Right lobe of liver (tissue), 6 donors: ENCODE results near the gene LMLN. TPM values are rescaled to one million over a fixed set of nuclear protein-coding genes. Genes with fewer than 3 reads are reported as not detected.

Experiments used
- ATAC-seq, 4 donors: fragments of 200-7000 bp; cut with Tn5 transposase; one replicate each; pipeline ENCODE4 v1.9.1; 2020; ENCODE audit warnings: mild to moderate bottlenecking in 4 of 4, moderate library complexity in 4 of 4
- DNase-seq, 3 donors: peaks; one replicate each; pipeline ENCODE4 v3.0.0-alpha.2; 2020
- H3K27ac ChIP-seq, 3 donors: fragments of 200-600 bp; one replicate each; pipeline ENCODE4 v1.8.0; 2022
- H3K27me3 ChIP-seq, 2 donors: fragments of 200-600 bp; one replicate each; pipeline ENCODE4 v1.8.0; 2022
- H3K36me3 ChIP-seq, 4 donors: fragments of 200-600 bp; sonication (generic) in 1 of 4; one replicate each; pipeline versions ENCODE4 v1.5.1 to v1.8.0; 2017 to 2022; ENCODE audit warnings: control low read depth in 1 of 4
- H3K4me1 ChIP-seq, 4 donors: fragments of 200-600 bp; sonication (generic) in 1 of 4; one replicate each; pipeline versions ENCODE4 v1.5.1 to v1.8.0; 2017 to 2022; ENCODE audit warnings: control low read depth in 1 of 4
- H3K4me3 ChIP-seq, 3 donors: fragments of 200-600 bp; one replicate each; pipeline ENCODE4 v1.8.0; 2022
- H3K9me3 ChIP-seq, 4 donors: fragments of 200-600 bp; sonication (generic) in 1 of 4; one replicate each; pipeline versions ENCODE4 v1.5.1 to v1.8.0; 2017 to 2022; ENCODE audit warnings: control low read depth in 1 of 4
- CTCF ChIP-seq, 4 donors: fragments of 200-600 bp in 3 of 4; fragments of 450-650 bp in 1 of 4; IDR thresholded peaks; one replicate each; pipeline versions ENCODE4 v1.5.1 to v1.8.0; 2016 to 2022; ENCODE audit warnings: antibody characterized with exemption in 4 of 4, mild to moderate bottlenecking in 2 of 4
- POLR2A ChIP-seq: fragments of 450-650 bp; IDR thresholded peaks from one replicate; pipeline ENCODE4 v1.6.1; 2017; ENCODE audit warnings: antibody characterized with exemption, mild to moderate bottlenecking
- whole genome bisulfite sequencing: methylation state at CpG from one replicate; pipeline ENCODE4 v1.1.6; 2018; ENCODE audit warnings: low coverage, low lambda C conversion rate; ENCODE audit not compliant: insufficient coverage; ENCODE audit errors: missing lambda C conversion rate; 5-methylcytosine and 5-hydroxymethylcytosine counted together
- intact Hi-C, 2 donors: fragments of 100-400 bp; cut with DNase I; formaldehyde crosslinking; loops; one replicate each; pipeline versions ENCODE4 v1.11.2 to v1.14.1; 2022
- total RNA-seq, 6 experiments: library from RNA; depleted of rRNA in 2 of 6; stranded (reverse); fragments of >200 nt in 2 of 6; fragmentation: NEBNext Ultra II Directional in 3 of 6; extraction: Animal tissue kit (Norgen Biotek cat#: 25700) in 3 of 6; gene quantifications; one replicate each; pipeline versions ENCODE4 v1.1.0 to v1.2.4, GENCODE V29; 2016 to 2023
- donor health status: DM: no; HTN: yes; CAD: no.
- donor health status: DM: no; HTN: no; CAD: no.
- donor health status: DM: no; HTN: no; CAD: no.
- donor health status: DM: no; HTN: yes; CAD: no.
- donor health status: DM: no; HTN: yes; CAD: no.

LMLN gene
- total RNA-seq, 6 experiments from 2014 or later = 1.5 to 3.2 (median 2.4) TPM

DNA sequence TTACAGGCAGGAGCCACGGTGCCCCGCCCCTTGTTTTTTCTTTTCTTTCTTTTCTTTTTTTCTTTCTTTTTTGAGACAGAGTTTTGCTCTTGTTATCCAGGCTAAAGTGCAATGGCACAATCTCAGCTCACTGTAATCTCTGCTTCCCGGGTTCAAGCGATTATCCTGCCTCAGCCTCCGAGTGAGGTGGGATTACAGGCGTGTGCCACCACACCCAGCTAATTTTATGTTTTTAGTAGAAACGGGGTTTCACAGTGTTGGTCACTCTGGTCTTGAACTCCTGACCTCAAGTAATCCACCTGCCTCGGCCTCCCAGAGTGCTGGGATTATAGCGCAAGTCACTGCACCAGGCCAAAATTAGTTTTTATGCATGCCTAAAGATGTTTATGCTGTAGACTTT, 7.6 kb upstream of the LMLN start:
- Histone ChIP-seq H3K4me3 (no peak overlapping the region), H3K4me1 (peaks cover 0 to 24% (median 6%) of the 10 kb centered on the region in 4 donors), H3K27me3 (no peaks in the 10 kb centered on the region), H3K9me3 (no peaks in the 10 kb centered on the region), H3K36me3 (peaks cover 6 to 55% (median 29%) of the 10 kb centered on the region in 4 donors), H3K27ac (no peak overlapping the region)
- TF ChIP-seq CTCF (IDR thresholded peaks at IDR 0.05) (no peak), POLR2A (no peak)
- DNase-seq (no peak), ATAC-seq (no peak)
- intact Hi-C loops = no loop called here
- 86% methylated on average over 9 of the region's 9 CpGs for WGBS

DNA sequence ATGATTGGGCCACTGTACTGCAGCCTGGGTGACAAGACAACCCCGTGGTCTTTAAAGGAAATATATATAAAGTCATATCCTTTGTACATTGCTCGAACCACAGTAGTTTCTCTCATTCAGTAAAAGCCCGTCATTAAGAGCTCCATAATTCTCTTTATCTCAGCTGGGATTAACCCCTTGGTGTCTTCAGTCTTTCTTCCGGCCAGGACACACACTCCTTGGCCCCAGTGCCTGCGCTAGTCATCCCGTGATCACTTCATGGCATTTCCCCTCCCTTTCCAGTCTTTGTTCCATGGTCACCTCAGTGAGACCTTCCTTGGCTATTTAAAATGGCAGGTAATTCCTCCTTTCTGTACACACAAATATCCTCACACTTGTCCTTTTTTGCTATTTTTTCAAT, 6.7 kb upstream of the LMLN start:
- intact Hi-C loops = no loop called here
- 59% methylated on average over 6 of the region's 6 CpGs for WGBS
- H3K36me3 ChIP-seq = peaks cover 6 to 55% (median 29%) of the 10 kb centered on the region in 4 donors

GRCh38 chr3:197953881-197954280, 6.1 kb upstream of the LMLN start:
- DNase-seq (no peak), ATAC-seq (no peak)
- 75% methylated on average over 7 of the region's 7 CpGs for WGBS
- no peak overlapping the region for H3K4me3 ChIP-seq
- H3K27me3 ChIP-seq = no peaks in the 10 kb centered on the region
- H3K36me3 ChIP-seq = peaks cover 6 to 55% (median 29%) of the 10 kb centered on the region in 4 donors
- TF ChIP-seq POLR2A (no peak), CTCF (IDR thresholded peaks at IDR 0.05) (no peak)
- peaks cover 0 to 30% (median 6%) of the 10 kb centered on the region in 4 donors for H3K4me1 ChIP-seq
- H3K27ac ChIP-seq = no peak overlapping the region
- no peaks in the 10 kb centered on the region for H3K9me3 ChIP-seq
- intact Hi-C loops = no loop called here

More for the DNA sequence above, 6.7 kb upstream of the LMLN start:
- H3K27ac ChIP-seq = no peak overlapping the region
- ATAC-seq = no peak
- no peak for DNase-seq
- H3K9me3 ChIP-seq = no peaks in the 10 kb centered on the region
- peaks cover 0 to 30% (median 6%) of the 10 kb centered on the region in 4 donors for H3K4me1 ChIP-seq
- TF ChIP-seq POLR2A (no peak), CTCF (IDR thresholded peaks at IDR 0.05) (no peak)
- no peak overlapping the region for H3K4me3 ChIP-seq
- no peaks in the 10 kb centered on the region for H3K27me3 ChIP-seq

DNA sequence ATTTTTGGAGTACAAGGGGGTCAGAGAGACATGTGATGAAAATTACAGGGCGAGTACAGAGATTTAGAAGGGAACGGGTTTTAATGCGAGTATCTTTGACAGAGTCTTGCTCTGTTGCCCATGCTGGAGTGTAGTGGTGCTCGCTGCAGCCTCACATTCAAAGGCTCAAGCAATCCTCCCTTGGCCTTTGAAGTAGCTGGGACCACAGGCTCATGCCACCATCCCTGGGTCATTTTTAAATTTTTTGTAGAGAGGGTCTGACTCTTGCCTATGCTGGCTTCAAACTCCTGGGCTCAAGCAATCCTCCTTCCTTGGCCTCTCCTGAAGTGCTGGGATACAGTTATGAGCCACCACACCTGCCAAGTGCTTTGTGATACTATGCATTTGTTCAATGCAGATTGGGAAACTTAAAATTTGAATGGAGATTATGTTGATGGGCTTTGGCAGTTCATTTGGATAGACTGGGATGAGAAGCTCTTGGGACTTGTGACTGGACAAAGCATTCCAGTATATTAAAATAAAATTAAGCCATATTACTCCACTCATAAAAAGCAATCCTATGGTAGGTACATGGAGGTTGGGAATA, 4.0 kb upstream of the LMLN start:
- Histone ChIP-seq H3K4me3 (no peak overlapping the region), H3K27ac (no peak overlapping the region), H3K4me1 (peaks cover 0 to 29% (median 7%) of the 10 kb centered on the region in 4 donors), H3K9me3 (no peaks in the 10 kb centered on the region), H3K36me3 (peaks cover 6 to 55% (median 29%) of the 10 kb centered on the region in 4 donors), H3K27me3 (no peaks in the 10 kb centered on the region)
- DNase-seq (no peak), ATAC-seq (no peak)
- TF ChIP-seq CTCF (IDR thresholded peaks at IDR 0.05) = no peak
- intact Hi-C loops = no loop called here
- WGBS = 95% methylated on average over 4 of the region's 4 CpGs
